Right renal cortex interstitium (tissue), 3 donors: ENCODE results near the gene YBX2. TPM values are rescaled to one million over a fixed set of nuclear protein-coding genes. Genes with fewer than 3 reads are reported as not detected.
"Not testable (repeated sequence)": the region's sequence is repeated elsewhere in the genome, so short reads cannot be mapped to it uniquely, and the experiment has no call there.

ENCODE experiments used
- DNase-seq, 3 donors: peaks; one replicate each; pipeline ENCODE4 v3.0.0-alpha.2; 2013; ENCODE audit warnings: low read depth in 3 of 3, low spot score in 2 of 3
- polyA plus RNA-seq, 3 donors: library from polyadenylated mRNA; unstranded; fragments of 120-200 nt; gene quantifications; one replicate each; pipeline ENCODE4 v1.2.1, GENCODE V29; 2013; ENCODE audit not compliant: insufficient read length in 3 of 3

The YBX2 gene
- polyA plus RNA-seq: 1 to 10 TPM; 1.8 to 3.1 (median 2.8) TPM

- DNase-seq: no peak
These were observed at the start of gene YBX2 for GRCh38 chr17:7294614-7295153. Gene YBX2 (minus strand): TSS chr17:7294639. CDS start chr17:7294500, 139 bp downstream.

GRCh38 chr17:7343250-7343649 lies 48.8 kb upstream of the YBX2 start:
- DNase-seq: no peak

GRCh38 chr17:7341842-7342241 lies 47.4 kb upstream of the YBX2 start:
- no peak for DNase-seq

DNA sequence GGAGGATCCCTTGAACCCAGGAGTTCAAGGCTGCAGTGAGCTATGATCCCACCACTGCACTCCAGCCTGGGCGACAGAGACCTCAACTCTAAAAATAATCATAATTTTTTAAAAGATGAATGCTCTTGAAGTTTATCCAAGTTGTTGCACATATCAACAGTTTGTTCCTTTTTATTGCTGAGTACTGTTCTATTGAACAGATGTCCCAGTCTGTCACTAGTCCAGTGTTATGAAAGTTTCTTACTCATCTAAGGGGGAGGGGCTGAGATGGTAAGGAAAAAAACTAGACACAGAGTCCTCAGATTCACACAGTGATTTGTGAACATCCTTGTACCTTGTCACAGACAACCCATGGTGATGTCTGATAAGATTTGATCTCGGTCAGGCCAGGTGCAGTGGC lies 45.7 kb upstream of the YBX2 start:
- no peak for DNase-seq

GRCh38 chr17:7337600-7337999 lies 43.2 kb upstream of the YBX2 start:
- not testable (repeated sequence) for DNase-seq

GRCh38 chr17:7336240-7337175 lies 42.1 kb upstream of the YBX2 start, which contains the start of gene ACAP1:
Gene ACAP1 (plus strand): TSS chr17:7336529. CDS start chr17:7336735, 206 bp downstream.
- no peak for DNase-seq

- not testable (repeated sequence) for DNase-seq
These were observed 41.3 kb upstream of the YBX2 start for GRCh38 chr17:7335765-7336164.

GRCh38 chr17:7334938-7335538 lies 40.6 kb upstream of the YBX2 start:
- DNase-seq: no peak

DNA sequence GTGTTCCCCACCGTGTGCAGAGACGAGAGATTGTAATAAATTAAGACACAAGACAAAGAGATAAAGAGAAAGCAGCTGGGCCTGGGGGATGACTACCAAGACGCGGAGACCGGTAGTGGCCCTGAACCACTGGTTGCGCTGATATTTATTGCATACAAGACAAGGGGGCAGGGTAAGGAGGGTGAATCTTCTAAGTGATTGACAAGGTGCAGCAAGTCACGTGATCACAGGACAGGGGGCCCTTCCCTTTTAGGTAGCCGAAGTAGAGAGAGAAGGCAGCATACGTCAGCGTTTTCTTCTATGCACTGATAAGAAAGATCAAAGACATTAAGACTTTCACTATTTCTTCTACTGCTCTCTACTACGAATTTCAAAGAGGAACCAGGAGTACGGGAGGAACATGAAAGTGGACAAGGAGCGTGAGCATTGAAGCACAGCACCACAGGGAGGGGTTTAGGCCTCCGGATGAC lies 38.2 kb upstream of the YBX2 start:
- DNase-seq: not testable (repeated sequence)

GRCh38 chr17:7332111-7332510 lies 37.7 kb upstream of the YBX2 start:
- DNase-seq: no peak

DNA sequence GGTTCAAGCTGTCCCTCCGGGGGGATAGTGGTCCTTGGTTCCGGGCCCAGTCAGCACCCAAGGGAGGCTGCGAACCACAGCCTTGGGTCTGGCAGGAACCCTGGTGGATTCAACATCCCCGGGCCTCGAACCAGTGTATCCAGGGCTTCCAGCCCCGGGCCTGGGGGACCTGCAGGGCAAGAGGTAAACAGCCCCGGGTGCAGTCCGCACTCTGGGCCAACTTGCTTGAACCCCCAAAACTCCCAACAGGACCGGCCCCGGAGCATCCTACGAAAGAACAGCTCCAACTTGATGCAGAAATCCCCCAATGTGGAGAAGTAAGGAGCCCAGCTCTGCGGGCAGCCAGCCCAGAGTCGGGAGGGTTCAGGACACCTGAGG lies 36.2 kb upstream of the YBX2 start:
- no peak for DNase-seq

DNA sequence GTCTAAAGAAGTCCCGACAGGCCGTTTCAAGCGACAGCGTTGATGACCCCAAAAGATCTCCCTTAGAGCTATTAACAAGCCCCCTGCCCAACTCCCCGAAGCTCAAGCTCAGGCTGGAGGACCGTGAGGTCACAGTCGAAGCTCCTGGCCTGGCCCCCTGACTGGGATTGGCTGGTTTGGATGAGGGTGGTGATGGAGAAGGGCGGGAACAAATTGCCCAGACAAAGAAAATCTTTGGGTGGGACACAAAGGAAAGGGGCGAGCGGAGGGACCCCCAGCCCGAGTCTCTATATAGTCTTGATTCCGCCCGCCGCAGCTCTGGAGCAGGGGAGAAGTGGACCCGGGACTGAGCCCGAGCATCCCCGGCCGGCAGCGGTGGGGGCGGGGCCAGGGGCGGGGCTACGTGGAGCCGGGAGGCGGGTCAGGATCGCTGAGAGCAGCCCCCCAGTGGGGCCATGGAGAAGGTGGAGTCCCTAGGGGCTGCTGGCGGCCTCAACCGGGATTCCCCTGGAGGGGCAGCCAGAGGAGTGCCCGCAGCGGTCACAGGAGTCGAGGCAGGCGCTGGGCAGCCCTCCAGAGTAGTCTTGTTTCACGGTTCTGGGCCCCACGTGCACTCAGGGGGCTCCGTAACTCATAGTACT lies 35.7 kb upstream of the YBX2 start:
- no peak for DNase-seq

- peak; percentile 95 to 98 (median 98) for DNase-seq
These were observed 35.0 kb upstream of the YBX2 start for GRCh38 chr17:7329374-7329996.

- no peak for DNase-seq
These were observed 34.5 kb upstream of the YBX2 start, which contains the start of gene NEURL4 for GRCh38 chr17:7328840-7329373. Gene NEURL4 (minus strand): TSS chr17:7329335. CDS start chr17:7329312, 23 bp downstream.

DNA sequence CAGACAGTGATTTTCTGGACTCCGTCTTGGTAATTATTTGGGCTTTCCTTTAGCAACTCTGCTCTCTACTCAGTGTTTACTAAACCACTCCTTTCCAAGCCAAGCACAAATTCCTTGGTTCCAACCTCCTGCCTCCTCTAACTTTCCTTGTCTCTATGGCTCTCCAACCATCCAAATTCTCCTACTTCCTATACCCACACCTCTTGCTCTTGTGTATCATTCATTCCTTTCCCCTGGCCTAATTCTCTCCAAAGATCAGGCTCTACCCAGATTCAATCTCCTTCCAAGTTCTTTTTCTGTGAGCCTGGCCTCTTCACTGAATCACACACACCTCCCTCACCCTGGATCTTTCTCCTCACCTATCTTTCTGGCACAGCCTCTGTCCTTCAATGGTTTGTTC lies 33.6 kb upstream of the YBX2 start:
- DNase-seq: no peak

DNA sequence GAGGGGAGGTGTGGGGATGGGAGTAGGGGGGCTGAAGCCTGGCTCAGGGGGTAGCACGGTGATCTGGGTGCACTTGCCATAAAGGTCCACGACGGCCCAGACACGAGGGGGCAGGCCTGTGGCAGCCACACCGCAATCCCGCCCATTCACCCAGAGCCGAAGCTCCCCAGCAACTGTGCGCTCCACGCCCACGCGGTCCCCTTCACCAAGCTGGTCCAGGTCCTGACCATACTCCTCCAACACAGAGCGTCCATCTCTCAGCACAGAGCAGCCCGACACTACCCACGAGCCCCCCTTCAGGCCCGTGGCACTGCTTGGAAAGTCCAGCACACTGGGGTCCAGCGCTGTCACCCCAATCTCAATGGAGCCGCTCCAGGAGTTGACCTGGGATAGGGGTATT lies 33.1 kb upstream of the YBX2 start:
- no peak for DNase-seq

- DNase-seq: no peak
These were observed 32.6 kb upstream of the YBX2 start for GRCh38 chr17:7327056-7327455.

- no peak for DNase-seq
These were observed 31.7 kb upstream of the YBX2 start for GRCh38 chr17:7326186-7326585.

DNA sequence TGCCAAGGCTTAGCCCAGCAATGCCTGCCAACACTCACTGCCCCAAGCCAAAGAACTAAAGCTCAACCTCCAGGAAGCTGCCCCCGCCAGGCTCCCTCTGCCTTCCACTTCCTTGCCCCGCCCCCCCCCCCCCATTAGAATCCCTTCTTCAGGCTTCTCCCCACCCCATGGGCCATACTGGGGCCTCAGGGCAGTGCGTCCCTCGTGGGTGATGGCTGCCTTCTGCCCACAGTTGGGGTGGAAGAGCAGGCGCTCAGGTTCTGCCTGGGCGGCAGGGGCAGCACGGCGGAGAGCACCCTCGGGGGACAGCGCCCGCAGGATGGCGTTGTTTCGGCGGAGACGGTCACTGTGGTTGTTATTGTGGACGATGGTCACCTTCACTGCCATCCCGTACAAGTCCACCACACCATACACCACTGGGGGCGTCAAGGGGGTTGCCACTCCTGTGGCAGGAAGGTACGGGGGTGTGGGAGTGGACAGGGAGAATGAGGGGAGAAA lies 30.6 kb upstream of the YBX2 start:
- no peak for DNase-seq

GRCh38 chr17:7324438-7324779 lies 30.0 kb upstream of the YBX2 start:
- no peak for DNase-seq
